GM19043 (cell line): ENCODE results near the gene IPCEF1.

ENCODE experiments used
- ATAC-seq: cut with Tn5 transposase; IDR thresholded peaks from one replicate; pipeline ENCODE4 v1.9.1; 2021; ENCODE audit warnings: low read depth; ENCODE audit not compliant: unreplicated experiment

The IPCEF1 gene

GRCh38 chr6:154373971-154374370 is 17.4 kb upstream of the IPCEF1 start:
- ATAC-seq: no peak

- no peak for ATAC-seq
Measured at GRCh38 chr6:154371281-154371680, 14.7 kb upstream of the IPCEF1 start.

GRCh38 chr6:154370545-154370944 is 13.9 kb upstream of the IPCEF1 start:
- ATAC-seq: peak; percentile 81

- ATAC-seq: no peak
Measured at GRCh38 chr6:154367839-154368695, 11.5 kb upstream of the IPCEF1 start.

- ATAC-seq: no peak
Measured at GRCh38 chr6:154367336-154367735, 10.7 kb upstream of the IPCEF1 start.

GRCh38 chr6:154363821-154364220 is 7.2 kb upstream of the IPCEF1 start:
- no peak for ATAC-seq

- ATAC-seq: no peak
Measured at GRCh38 chr6:154361476-154361875, 4.9 kb upstream of the IPCEF1 start.

- ATAC-seq: no peak
Measured at GRCh38 chr6:154360476-154360875, 3.9 kb upstream of the IPCEF1 start.

- no peak for ATAC-seq
Measured at GRCh38 chr6:154359679-154360078, 3.1 kb upstream of the IPCEF1 start.

GRCh38 chr6:154359161-154359574 is 2.6 kb upstream of the IPCEF1 start:
- peak; percentile 30 for ATAC-seq

GRCh38 chr6:154358019-154358545 is 1.5 kb upstream of the IPCEF1 start:
- no peak for ATAC-seq

- ATAC-seq: no peak
Measured at GRCh38 chr6:154356113-154356512, 490 bp downstream of the IPCEF1 start.

- ATAC-seq: no peak
Measured at GRCh38 chr6:154354265-154354777, 2.3 kb downstream of the IPCEF1 start.

GRCh38 chr6:154353626-154354025 is 3.0 kb downstream of the IPCEF1 start:
- ATAC-seq: no peak

- peak; percentile 55 for ATAC-seq
Measured at GRCh38 chr6:154352898-154353585, 3.6 kb downstream of the IPCEF1 start.

GRCh38 chr6:154350293-154350692 is 6.3 kb downstream of the IPCEF1 start:
- no peak for ATAC-seq

GRCh38 chr6:154347981-154348380 is 8.6 kb downstream of the IPCEF1 start:
- no peak for ATAC-seq

- ATAC-seq: no peak
Measured at GRCh38 chr6:154345811-154346210, 10.8 kb downstream of the IPCEF1 start.

GRCh38 chr6:154343473-154344308 is 12.9 kb downstream of the IPCEF1 start:
- ATAC-seq: no peak

- ATAC-seq: no peak
Measured at GRCh38 chr6:154341871-154342270, 14.7 kb downstream of the IPCEF1 start.

GRCh38 chr6:154341336-154341735 is 15.3 kb downstream of the IPCEF1 start:
- no peak for ATAC-seq
